Esophagus squamous epithelium (tissue), 4 donors: ENCODE data around the gene PTPRQ.

Experiments used
- POLR2A ChIP-seq, 4 donors: fragments of 450-650 bp; IDR thresholded peaks; one replicate each; pipeline ENCODE4 v1.6.1; 2017; ENCODE audit warnings: antibody characterized with exemption in 4 of 4, mild to moderate bottlenecking in 4 of 4, moderate library complexity in 3 of 4
- TF ChIP-seq, protein P1 (sequence below), 6 experiments: fragments of 450-650 bp in 4 of 6; fragments of 200-600 bp in 2 of 6; sonication (generic) in 2 of 6; IDR thresholded peaks; one replicate each; pipeline ENCODE4 v1.5.1; 2016 to 2019; ENCODE audit warnings: antibody characterized with exemption in 6 of 6, mild to moderate bottlenecking in 4 of 6, moderate library complexity in 4 of 6

DNA sequence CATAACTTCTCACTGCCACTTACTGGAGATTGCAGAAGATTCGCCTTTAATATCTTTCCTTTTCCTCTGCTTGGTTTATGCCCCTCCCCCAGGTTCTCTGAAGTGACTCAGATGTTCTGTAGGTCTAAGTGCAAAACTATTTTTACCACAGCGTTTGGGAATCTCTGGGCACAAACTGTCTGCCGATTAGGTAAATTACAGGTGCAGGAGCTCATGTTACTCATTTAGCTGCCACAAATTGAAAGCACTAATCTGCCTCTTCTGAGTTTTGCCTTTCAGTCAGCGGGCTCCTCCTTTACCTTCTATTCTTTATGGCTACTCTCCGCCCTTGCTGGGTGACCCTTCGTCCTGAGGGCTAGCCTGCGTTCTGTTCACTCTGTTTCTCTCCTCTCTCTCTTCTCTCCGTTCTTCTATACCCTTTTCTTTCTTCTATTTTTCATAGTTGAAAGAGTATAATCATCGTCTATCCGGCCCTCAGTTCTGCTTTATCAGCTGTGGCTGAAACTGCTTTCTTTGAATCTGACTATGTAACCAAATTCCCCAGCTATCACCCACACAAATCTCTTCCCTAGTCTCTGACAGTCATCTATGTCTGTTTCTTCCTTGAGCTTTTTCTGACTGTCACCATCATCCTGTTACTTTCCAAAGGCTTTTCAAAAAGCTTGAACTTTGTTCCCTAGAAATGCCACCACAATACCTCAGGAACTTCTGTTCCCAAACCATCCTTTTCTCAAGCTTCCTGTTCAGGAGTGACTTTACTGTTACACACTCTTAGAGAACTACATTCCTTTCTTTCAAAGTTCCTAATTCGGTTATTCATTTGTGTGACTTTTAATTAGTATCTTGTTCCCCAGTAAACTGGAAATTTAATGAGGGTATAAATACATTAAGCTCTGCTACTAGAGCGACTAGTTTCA is 259.1 kb downstream of the PTPRQ start:
- TF ChIP-seq, protein P1, sequence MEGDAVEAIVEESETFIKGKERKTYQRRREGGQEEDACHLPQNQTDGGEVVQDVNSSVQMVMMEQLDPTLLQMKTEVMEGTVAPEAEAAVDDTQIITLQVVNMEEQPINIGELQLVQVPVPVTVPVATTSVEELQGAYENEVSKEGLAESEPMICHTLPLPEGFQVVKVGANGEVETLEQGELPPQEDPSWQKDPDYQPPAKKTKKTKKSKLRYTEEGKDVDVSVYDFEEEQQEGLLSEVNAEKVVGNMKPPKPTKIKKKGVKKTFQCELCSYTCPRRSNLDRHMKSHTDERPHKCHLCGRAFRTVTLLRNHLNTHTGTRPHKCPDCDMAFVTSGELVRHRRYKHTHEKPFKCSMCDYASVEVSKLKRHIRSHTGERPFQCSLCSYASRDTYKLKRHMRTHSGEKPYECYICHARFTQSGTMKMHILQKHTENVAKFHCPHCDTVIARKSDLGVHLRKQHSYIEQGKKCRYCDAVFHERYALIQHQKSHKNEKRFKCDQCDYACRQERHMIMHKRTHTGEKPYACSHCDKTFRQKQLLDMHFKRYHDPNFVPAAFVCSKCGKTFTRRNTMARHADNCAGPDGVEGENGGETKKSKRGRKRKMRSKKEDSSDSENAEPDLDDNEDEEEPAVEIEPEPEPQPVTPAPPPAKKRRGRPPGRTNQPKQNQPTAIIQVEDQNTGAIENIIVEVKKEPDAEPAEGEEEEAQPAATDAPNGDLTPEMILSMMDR (IDR thresholded peaks at IDR 0.05): no peak
- peak in 1 of 4 donors; percentile 17 for TF ChIP-seq POLR2A (IDR thresholded peaks at IDR 0.05)
